Neutrophil (primary cell): ENCODE measurements around the gene DDX42.
A peak's percentile ranks its signal among the peaks of the same experiment; 100 is the strongest.

ENCODE experiments used
- H3K27ac ChIP-seq: fragments of 200-600 bp; sonication (generic); 2 replicates; pipeline ENCODE4 v1.5.1; 2016; ENCODE audit warnings: mild to moderate bottlenecking, moderate library complexity
- H3K27me3 ChIP-seq: fragments of 200-600 bp; sonication (generic); 2 replicates; pipeline ENCODE4 v1.6.0; 2016; ENCODE audit warnings: mild to moderate bottlenecking
- H3K36me3 ChIP-seq: fragments of 200-600 bp; sonication (generic); 2 replicates; pipeline ENCODE4 v1.5.1; 2017
- H3K4me1 ChIP-seq, 2 experiments: fragments of 200-600 bp in 1 of 2; sonication (generic) in 1 of 2; 1 replicate in 1 of 2; 2 replicates in 1 of 2; pipeline versions ENCODE4 v1.5.1 to v1.6.1; 2013 to 2016; ENCODE audit warnings: low read depth in 1 of 2, low read length in 1 of 2, mild to moderate bottlenecking in 1 of 2, moderate library complexity in 1 of 2; ENCODE audit not compliant: control insufficient read depth in 1 of 2, insufficient read depth in 1 of 2
- H3K4me3 ChIP-seq, 2 experiments: fragments of 200-600 bp in 1 of 2; sonication (generic) in 1 of 2; 1 replicate in 1 of 2; 2 replicates in 1 of 2; pipeline ENCODE4 v1.5.1; 2013 to 2016; ENCODE audit warnings: low read depth in 1 of 2, low read length in 1 of 2, mild to moderate bottlenecking in 1 of 2, moderate library complexity in 1 of 2
- H3K9me3 ChIP-seq: fragments of 200-600 bp; sonication (generic); 2 replicates; pipeline ENCODE4 v1.5.1; 2016
- TF ChIP-seq, protein P1 (sequence below): fragments of 200-600 bp; sonication (generic); IDR thresholded peaks from 2 replicates; pipeline ENCODE4 v1.5.1; 2016; ENCODE audit warnings: antibody characterized with exemption

DDX42 gene

DNA sequence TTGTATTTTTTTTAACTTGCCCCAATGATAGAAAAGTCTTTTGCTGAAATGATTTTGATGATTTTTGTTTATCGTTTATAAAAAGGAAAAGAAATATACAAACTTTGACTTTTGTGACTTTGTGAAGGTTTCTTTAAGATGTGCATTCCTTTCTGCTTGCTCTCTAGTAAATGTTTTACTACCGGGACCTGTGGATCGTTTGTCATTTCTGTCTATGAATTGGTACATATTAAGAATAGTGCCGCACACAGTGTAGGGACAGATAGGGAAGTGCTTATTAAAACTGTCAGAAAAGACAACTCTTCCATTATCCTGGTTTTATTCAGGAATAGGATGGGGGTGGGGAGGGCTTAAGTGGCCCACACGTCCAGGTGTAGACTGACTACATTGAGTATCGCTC lies 45.2 kb downstream of the DDX42 start:
- Histone ChIP-seq H3K9me3 (no peaks in the 10 kb centered on the region), H3K27ac (peak overlapping the region; percentile 67), H3K27me3 (no peaks in the 10 kb centered on the region), H3K36me3 (peaks cover 99% of the 10 kb centered on the region), H3K4me1 (peaks cover 29 to 33% of the 10 kb centered on the region in 2 experiments), H3K4me3 (no peak overlapping the region)
- TF ChIP-seq, protein P1, sequence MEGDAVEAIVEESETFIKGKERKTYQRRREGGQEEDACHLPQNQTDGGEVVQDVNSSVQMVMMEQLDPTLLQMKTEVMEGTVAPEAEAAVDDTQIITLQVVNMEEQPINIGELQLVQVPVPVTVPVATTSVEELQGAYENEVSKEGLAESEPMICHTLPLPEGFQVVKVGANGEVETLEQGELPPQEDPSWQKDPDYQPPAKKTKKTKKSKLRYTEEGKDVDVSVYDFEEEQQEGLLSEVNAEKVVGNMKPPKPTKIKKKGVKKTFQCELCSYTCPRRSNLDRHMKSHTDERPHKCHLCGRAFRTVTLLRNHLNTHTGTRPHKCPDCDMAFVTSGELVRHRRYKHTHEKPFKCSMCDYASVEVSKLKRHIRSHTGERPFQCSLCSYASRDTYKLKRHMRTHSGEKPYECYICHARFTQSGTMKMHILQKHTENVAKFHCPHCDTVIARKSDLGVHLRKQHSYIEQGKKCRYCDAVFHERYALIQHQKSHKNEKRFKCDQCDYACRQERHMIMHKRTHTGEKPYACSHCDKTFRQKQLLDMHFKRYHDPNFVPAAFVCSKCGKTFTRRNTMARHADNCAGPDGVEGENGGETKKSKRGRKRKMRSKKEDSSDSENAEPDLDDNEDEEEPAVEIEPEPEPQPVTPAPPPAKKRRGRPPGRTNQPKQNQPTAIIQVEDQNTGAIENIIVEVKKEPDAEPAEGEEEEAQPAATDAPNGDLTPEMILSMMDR: no peak

DNA sequence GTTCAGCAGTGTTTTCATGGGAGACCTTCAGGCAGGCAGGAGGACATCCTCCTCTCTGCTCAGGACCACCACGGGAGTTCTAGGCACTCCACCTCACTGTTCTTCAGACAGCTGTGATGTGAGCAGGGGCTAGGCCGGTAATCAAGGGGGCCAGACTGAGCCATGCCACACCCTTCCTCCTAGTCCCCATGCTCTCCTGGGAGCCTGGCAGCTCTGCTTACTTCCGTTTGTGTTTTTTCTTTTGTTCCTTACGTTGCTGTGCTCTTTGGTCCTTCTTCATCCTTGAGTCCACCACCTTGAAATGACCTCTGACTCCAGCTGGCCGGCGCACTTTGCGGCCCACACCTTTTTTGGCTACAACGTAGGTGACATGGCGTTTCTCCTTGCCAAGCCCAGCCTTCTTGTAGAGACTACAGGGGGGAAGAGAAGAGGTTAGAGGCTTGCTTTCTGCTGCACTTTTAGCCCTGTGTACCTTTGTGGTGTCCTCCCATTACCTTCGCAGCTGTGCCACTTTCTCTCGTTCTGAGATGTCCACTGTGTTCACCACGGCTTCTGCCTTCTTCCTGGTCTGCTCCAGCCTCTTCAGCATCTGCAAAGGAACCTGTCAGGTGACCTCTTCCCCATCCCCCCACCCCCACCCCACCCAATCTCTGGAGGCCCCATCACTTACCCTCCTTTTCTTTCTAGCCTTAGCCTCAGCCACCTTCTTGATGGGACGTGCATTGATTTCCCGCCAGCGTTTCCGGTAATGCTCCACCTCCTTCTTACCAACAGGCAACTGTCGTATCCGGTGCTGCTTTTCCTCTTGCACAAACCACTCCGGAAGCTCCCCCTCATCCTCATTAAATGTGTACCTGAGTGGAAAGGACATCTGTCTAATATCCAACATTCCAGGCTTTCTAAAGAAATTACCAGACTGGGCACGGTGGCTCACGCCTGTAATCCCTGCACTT lies 45.9 kb downstream of the DDX42 start:
- peaks cover 98% of the 10 kb centered on the region for H3K36me3 ChIP-seq
- H3K4me3 ChIP-seq: no peak overlapping the region
- peak overlapping the region; percentile 67 for H3K27ac ChIP-seq
- peaks cover 29 to 33% of the 10 kb centered on the region in 2 experiments for H3K4me1 ChIP-seq
- H3K27me3 ChIP-seq: no peaks in the 10 kb centered on the region
- no peaks in the 10 kb centered on the region for H3K9me3 ChIP-seq
- TF ChIP-seq, protein P1: no peak

- Histone ChIP-seq H3K27me3 (no peaks in the 10 kb centered on the region), H3K36me3 (peaks cover 86% of the 10 kb centered on the region), H3K9me3 (no peaks in the 10 kb centered on the region), H3K4me3 (no peak overlapping the region), H3K4me1 (peaks cover 34 to 40% of the 10 kb centered on the region in 2 experiments), H3K27ac (peak overlapping the region; percentile 67)
- TF ChIP-seq, protein P1: no peak
Measured at GRCh38 chr17:63820963-63821561, 47.1 kb downstream of the DDX42 start.

- Histone ChIP-seq H3K4me3 (no peak overlapping the region), H3K4me1 (peaks cover 41 to 47% of the 10 kb centered on the region in 2 experiments), H3K36me3 (peaks cover 79% of the 10 kb centered on the region), H3K9me3 (no peaks in the 10 kb centered on the region), H3K27ac (peak overlapping the region; percentile 67), H3K27me3 (no peaks in the 10 kb centered on the region)
- TF ChIP-seq, protein P1: no peak
Measured at GRCh38 chr17:63821804-63822203, 47.8 kb downstream of the DDX42 start.

GRCh38 chr17:63822537-63822936 lies 48.6 kb downstream of the DDX42 start:
- H3K36me3 ChIP-seq: peaks cover 71% of the 10 kb centered on the region
- H3K4me1 ChIP-seq: peaks cover 42 to 50% of the 10 kb centered on the region in 2 experiments
- no peaks in the 10 kb centered on the region for H3K27me3 ChIP-seq
- H3K27ac ChIP-seq: peak overlapping the region; percentile 67
- no peak overlapping the region for H3K4me3 ChIP-seq
- H3K9me3 ChIP-seq: no peaks in the 10 kb centered on the region
- TF ChIP-seq, protein P1: no peak
